Mesendoderm (in vitro differentiated cells): ENCODE measurements around the gene AMIGO3. TPM values are rescaled to one million over a fixed set of nuclear protein-coding genes. Genes with fewer than 3 reads are reported as not detected.

Experiments used
- DNase-seq: peaks from one replicate; pipeline ENCODE4 v3.0.0; 2013
- H2AK5ac ChIP-seq: 2 replicates; pipeline ENCODE4 v1.6.1; 2013; ENCODE audit warnings: low read length, inconsistent platforms
- H2BK120ac ChIP-seq: 2 replicates; pipeline ENCODE4 v1.6.1; 2013; ENCODE audit warnings: low read depth, mild to moderate bottlenecking, low read length, moderate library complexity, mixed read lengths
- H2BK15ac ChIP-seq: replicated peaks from 2 replicates; pipeline ENCODE4 v1.6.1; 2013; ENCODE audit warnings: low read depth, mild to moderate bottlenecking, moderate library complexity
- H2BK5ac ChIP-seq: 2 replicates; pipeline ENCODE4 v1.6.1; 2013; ENCODE audit warnings: low read length, inconsistent platforms
- H3K18ac ChIP-seq: 2 replicates; pipeline ENCODE4 v1.6.1; 2013; ENCODE audit warnings: mild to moderate bottlenecking, low read length, mixed read lengths
- H3K23ac ChIP-seq: one replicate; pipeline ENCODE4 v1.6.1; 2013; ENCODE audit warnings: low read length
- H3K27ac ChIP-seq: 2 replicates; pipeline ENCODE4 v1.5.1; 2013; ENCODE audit warnings: low read depth, mild to moderate bottlenecking, inconsistent platforms, low read length, moderate library complexity
- H3K27me3 ChIP-seq: 2 replicates; pipeline ENCODE4 v1.6.1; 2013; ENCODE audit warnings: low read length, control low read depth, mild to moderate bottlenecking, inconsistent platforms; ENCODE audit not compliant: insufficient read depth, poor library complexity
- H3K36me3 ChIP-seq: 2 replicates; pipeline ENCODE4 v1.6.1; 2013; ENCODE audit warnings: low read length, inconsistent platforms; ENCODE audit not compliant: control insufficient read depth, insufficient read depth
- H3K4ac ChIP-seq: one replicate; pipeline ENCODE4 v1.6.1; 2013; ENCODE audit warnings: low read depth, mild to moderate bottlenecking, low read length, moderate library complexity
- H3K4me1 ChIP-seq: 2 replicates; pipeline ENCODE4 v1.6.1; 2013; ENCODE audit warnings: low read depth, low read length, inconsistent platforms; ENCODE audit not compliant: control insufficient read depth
- H3K4me2 ChIP-seq: 2 replicates; pipeline ENCODE4 v1.6.1; 2013; ENCODE audit warnings: low read length
- H3K4me3 ChIP-seq: 2 replicates; pipeline ENCODE4 v1.5.1; 2013; ENCODE audit warnings: mild to moderate bottlenecking, low read length
- H3K56ac ChIP-seq: one replicate; pipeline ENCODE4 v1.6.1; 2013; ENCODE audit warnings: low read length
- H3K79me1 ChIP-seq: 2 replicates; pipeline ENCODE4 v1.6.1; 2013; ENCODE audit warnings: low read length, inconsistent platforms
- H3K79me2 ChIP-seq: 2 replicates; pipeline ENCODE4 v1.6.1; 2013; ENCODE audit warnings: mild to moderate bottlenecking, low read length; ENCODE audit not compliant: control insufficient read depth, insufficient read depth
- H3K9ac ChIP-seq: 2 replicates; pipeline ENCODE4 v1.6.1; 2013; ENCODE audit warnings: low read length, inconsistent platforms
- H4K5ac ChIP-seq: one replicate; pipeline ENCODE4 v1.6.1; 2013; ENCODE audit warnings: low read length
- H4K8ac ChIP-seq: one replicate; pipeline ENCODE4 v1.6.1; 2013; ENCODE audit warnings: low read depth, mild to moderate bottlenecking, control low read depth, low read length, moderate library complexity
- WGBS: extraction: QIAGEN DNeasy Blood & Tissue Kit; methylation state at CpG from one replicate; pipeline ENCODE4 v1.1.7; 2013; ENCODE audit warnings: low lambda C conversion rate, missing lambda C conversion rate; ENCODE audit not compliant: insufficient coverage; ENCODE audit errors: extremely low coverage; 5-methylcytosine and 5-hydroxymethylcytosine counted together
- polyA plus RNA-seq, 2 experiments: library from polyadenylated mRNA; stranded (reverse); fragments of 200-250 nt; gene quantifications; one replicate each; pipeline ENCODE4 v1.2.3, GENCODE V29; 2013

Gene AMIGO3, protein sequence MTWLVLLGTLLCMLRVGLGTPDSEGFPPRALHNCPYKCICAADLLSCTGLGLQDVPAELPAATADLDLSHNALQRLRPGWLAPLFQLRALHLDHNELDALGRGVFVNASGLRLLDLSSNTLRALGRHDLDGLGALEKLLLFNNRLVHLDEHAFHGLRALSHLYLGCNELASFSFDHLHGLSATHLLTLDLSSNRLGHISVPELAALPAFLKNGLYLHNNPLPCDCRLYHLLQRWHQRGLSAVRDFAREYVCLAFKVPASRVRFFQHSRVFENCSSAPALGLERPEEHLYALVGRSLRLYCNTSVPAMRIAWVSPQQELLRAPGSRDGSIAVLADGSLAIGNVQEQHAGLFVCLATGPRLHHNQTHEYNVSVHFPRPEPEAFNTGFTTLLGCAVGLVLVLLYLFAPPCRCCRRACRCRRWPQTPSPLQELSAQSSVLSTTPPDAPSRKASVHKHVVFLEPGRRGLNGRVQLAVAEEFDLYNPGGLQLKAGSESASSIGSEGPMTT
- 1.3 TPM for polyA plus RNA-seq (2013, experiment 1 of 2)
- 1.1 TPM for polyA plus RNA-seq (2013, experiment 2 of 2)

DNA sequence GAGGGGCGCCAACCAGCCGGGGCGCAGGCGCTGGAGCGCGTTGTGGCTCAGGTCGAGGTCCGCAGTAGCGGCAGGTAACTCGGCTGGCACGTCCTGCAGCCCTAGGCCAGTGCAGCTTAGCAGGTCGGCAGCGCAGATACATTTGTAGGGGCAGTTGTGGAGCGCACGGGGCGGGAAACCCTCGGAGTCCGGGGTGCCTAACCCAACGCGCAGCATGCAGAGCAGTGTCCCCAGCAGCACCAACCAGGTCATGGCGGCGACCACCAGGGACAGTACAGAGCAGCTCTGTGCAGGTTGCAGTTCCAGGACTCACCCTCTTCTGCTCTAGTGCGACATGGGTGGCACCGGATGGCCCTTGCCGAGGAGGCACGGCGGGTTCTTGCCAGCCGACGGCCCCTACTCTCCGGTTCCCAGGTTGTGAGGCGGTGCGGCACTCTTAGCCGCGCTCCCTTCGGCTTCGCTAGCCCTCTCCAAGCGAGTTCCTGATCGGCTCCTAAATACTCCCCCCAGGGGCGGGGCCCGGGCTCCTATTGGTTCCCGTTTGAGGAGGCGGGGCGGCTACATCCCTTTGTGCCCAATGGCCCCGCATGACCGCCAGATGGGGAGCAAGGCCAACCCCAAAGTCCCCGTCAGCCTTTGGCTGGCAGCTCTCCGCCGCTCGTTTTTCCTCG is at the start of gene AMIGO3:
Gene AMIGO3 (minus strand): TSS at position 471 of the 671 bp plus-strand sequence. CDS start 219 bp downstream, at position 252.
- peak within 1 kb of the TSS; percentile 1 for H3K23ac ChIP-seq
- H2AK5ac ChIP-seq: no peak within 1 kb of the TSS
- H2BK5ac ChIP-seq: no peak within 1 kb of the TSS
- no peak within 1 kb of the TSS for H3K27ac ChIP-seq
- peak within 1 kb of the TSS; percentile 9 for H3K4me3 ChIP-seq
- H3K4me2 ChIP-seq: peak within 1 kb of the TSS; percentile 82
- DNase-seq: peak; percentile 96
- H3K18ac ChIP-seq: no peak within 1 kb of the TSS
- no peak within 1 kb of the TSS for H3K4ac ChIP-seq
- peak within 1 kb of the TSS; percentile 89 for H3K56ac ChIP-seq
- H2BK120ac ChIP-seq: no peak within 1 kb of the TSS
- peaks cover 7% of the 10 kb centered on the region for H3K79me2 ChIP-seq
- H4K5ac ChIP-seq: no peak within 1 kb of the TSS
- peaks cover 12% of the 10 kb centered on the region for H3K79me1 ChIP-seq
- no peaks in the 10 kb centered on the region for H3K27me3 ChIP-seq
- peaks cover 4% of the 10 kb centered on the region for H3K4me1 ChIP-seq
- H3K9ac ChIP-seq: peak within 1 kb of the TSS; percentile 73
- peaks cover 5% of the 10 kb centered on the region for H3K36me3 ChIP-seq
- WGBS: no CpG with 5 or more reads among the region's 50 CpGs
- no peak within 1 kb of the TSS for H4K8ac ChIP-seq
- no peak within 1 kb of the TSS for H2BK15ac ChIP-seq

DNA sequence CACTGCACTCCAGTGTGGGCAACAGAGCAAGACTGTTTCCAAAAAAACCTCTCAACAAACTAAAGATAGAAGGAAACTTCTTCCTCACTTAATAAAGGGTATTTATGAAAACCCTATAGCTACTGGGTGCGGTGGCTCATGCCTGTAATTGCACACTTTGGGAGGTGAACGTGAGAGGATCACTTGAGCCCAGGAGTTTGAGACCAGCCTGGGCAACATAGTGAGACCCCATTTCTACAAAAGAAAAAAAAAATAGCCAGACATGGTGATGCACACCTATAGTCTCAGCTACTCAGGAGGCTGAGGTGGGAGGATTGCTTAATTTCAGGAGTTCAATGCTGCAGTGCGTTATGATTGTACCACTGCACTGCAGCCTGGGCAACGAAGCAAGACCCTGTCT is 44.5 kb upstream of the AMIGO3 start:
- Histone ChIP-seq H4K8ac (no peak overlapping the region), H3K4me2 (no peak overlapping the region), H3K4me3 (no peak overlapping the region), H3K23ac (no peak overlapping the region), H2BK120ac (no peak overlapping the region), H3K18ac (no peak overlapping the region), H4K5ac (no peak overlapping the region), H3K56ac (no peak overlapping the region), H2BK5ac (no peak overlapping the region), H2AK5ac (no peak overlapping the region), H2BK15ac (no peak overlapping the region), H3K36me3 (no peaks in the 10 kb centered on the region), H3K27ac (no peak overlapping the region), H3K4ac (no peak overlapping the region), H3K9ac (no peak overlapping the region), H3K79me1 (peaks cover 5% of the 10 kb centered on the region), H3K4me1 (no peaks in the 10 kb centered on the region), H3K79me2 (peaks cover 7% of the 10 kb centered on the region), H3K27me3 (no peaks in the 10 kb centered on the region)
- WGBS: no CpG with 5 or more reads among the region's 4 CpGs
- no peak for DNase-seq

DNA sequence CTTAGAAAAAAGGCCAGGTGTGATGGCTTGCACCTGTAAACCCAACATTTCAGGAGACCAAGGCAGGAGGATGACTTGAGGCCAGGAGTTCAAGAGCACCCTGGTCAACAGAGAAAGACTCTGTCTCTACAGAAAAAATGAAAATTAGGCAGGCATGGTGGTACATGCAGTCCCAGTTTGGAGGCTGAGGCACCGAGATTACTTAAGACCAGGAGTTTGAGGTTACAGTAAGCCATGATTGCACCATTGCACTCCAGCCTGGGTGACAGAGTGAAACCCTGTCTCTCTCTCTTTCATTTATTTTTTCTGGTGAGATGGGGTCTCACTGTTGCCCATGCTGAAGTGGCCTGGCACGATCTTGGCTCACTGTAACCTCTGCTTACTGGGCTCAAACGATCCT is 42.2 kb upstream of the AMIGO3 start:
- no peak overlapping the region for H4K8ac ChIP-seq
- peaks cover 10% of the 10 kb centered on the region for H3K79me2 ChIP-seq
- no peak overlapping the region for H3K9ac ChIP-seq
- H3K27ac ChIP-seq: no peak overlapping the region
- H3K27me3 ChIP-seq: no peaks in the 10 kb centered on the region
- H3K4ac ChIP-seq: no peak overlapping the region
- no peak for DNase-seq
- H3K23ac ChIP-seq: no peak overlapping the region
- no peaks in the 10 kb centered on the region for H3K4me1 ChIP-seq
- no CpG with 5 or more reads among the region's 3 CpGs for WGBS
- no peaks in the 10 kb centered on the region for H3K36me3 ChIP-seq
- H2BK120ac ChIP-seq: no peak overlapping the region
- H2BK5ac ChIP-seq: no peak overlapping the region
- H4K5ac ChIP-seq: no peak overlapping the region
- no peak overlapping the region for H3K18ac ChIP-seq
- no peak overlapping the region for H3K56ac ChIP-seq
- no peak overlapping the region for H3K4me2 ChIP-seq
- no peak overlapping the region for H2AK5ac ChIP-seq
- no peak overlapping the region for H2BK15ac ChIP-seq
- H3K4me3 ChIP-seq: no peak overlapping the region
- H3K79me1 ChIP-seq: peaks cover 12% of the 10 kb centered on the region

DNA sequence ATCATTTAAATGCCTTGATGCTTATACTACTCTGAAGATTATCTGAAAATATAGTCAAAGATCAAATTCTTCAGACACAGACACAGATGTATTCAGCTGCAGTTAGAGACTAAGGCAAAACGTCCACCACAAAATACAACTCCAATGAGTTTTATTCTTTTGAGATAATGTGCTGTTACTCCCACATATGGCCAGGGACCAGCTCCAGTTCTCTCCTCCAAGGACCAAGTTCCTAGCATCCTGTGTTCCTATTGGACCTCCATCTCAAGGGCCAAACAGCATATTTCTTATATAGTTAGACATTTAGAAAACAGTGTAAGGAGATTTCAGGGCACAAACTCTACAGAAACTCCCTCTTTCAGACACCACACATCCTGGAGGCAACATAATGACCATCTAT is 39.7 kb upstream of the AMIGO3 start:
- no CpG with 5 or more reads among the region's 1 CpG for WGBS
- no peak overlapping the region for H2BK120ac ChIP-seq
- no peak overlapping the region for H3K4me3 ChIP-seq
- no peak overlapping the region for H3K56ac ChIP-seq
- no peak overlapping the region for H3K27ac ChIP-seq
- H3K79me2 ChIP-seq: peaks cover 14% of the 10 kb centered on the region
- no peak overlapping the region for H3K18ac ChIP-seq
- H4K8ac ChIP-seq: no peak overlapping the region
- no peak overlapping the region for H3K4ac ChIP-seq
- no peaks in the 10 kb centered on the region for H3K36me3 ChIP-seq
- no peak overlapping the region for H2AK5ac ChIP-seq
- H3K27me3 ChIP-seq: no peaks in the 10 kb centered on the region
- H3K9ac ChIP-seq: no peak overlapping the region
- peaks cover 17% of the 10 kb centered on the region for H3K79me1 ChIP-seq
- H2BK15ac ChIP-seq: no peak overlapping the region
- DNase-seq: no peak
- no peak overlapping the region for H3K4me2 ChIP-seq
- H4K5ac ChIP-seq: no peak overlapping the region
- H2BK5ac ChIP-seq: no peak overlapping the region
- no peaks in the 10 kb centered on the region for H3K4me1 ChIP-seq
- no peak overlapping the region for H3K23ac ChIP-seq

DNA sequence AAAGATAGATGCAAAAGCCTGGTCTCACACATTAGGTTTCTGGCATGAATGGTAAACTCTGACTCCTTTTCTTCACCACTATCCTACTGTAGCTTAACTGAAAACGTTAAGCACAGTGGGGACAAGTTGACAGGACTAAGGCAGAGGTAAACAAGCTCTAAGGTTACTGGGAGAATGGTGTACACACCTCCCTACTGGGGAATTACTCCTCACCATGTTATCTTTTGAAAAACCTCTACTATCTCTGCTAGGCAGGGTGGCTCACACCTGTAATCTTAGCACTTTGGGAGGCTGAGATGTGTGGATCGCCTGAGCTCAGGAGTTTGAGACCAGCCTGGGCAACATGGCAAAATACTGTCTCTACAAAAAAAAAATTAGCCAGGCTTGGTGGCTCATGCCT is 37.7 kb upstream of the AMIGO3 start:
- Histone ChIP-seq H2AK5ac (no peak overlapping the region), H2BK15ac (no peak overlapping the region), H3K4me2 (no peak overlapping the region), H3K4me1 (no peaks in the 10 kb centered on the region), H3K4me3 (no peak overlapping the region), H3K79me2 (peaks cover 17% of the 10 kb centered on the region), H3K79me1 (peaks cover 19% of the 10 kb centered on the region), H3K56ac (no peak overlapping the region), H4K5ac (no peak overlapping the region), H3K18ac (no peak overlapping the region), H3K4ac (no peak overlapping the region), H3K23ac (no peak overlapping the region), H2BK120ac (no peak overlapping the region), H3K9ac (no peak overlapping the region), H2BK5ac (no peak overlapping the region), H3K36me3 (no peaks in the 10 kb centered on the region), H3K27ac (no peak overlapping the region), H3K27me3 (no peaks in the 10 kb centered on the region), H4K8ac (no peak overlapping the region)
- WGBS: no CpG with 5 or more reads among the region's 2 CpGs
- DNase-seq: peak; percentile 70
